Trophoblast cell (in vitro differentiated cells and primary cell): ENCODE results near the gene LOXL1.
A peak's percentile ranks its signal among the peaks of the same experiment; 100 is the strongest.

Source experiments
- DNase-seq, 2 donors: peaks; one replicate each; pipeline ENCODE4 v3.0.0-alpha.2; 2016
- H2AFZ ChIP-seq: 2 replicates; pipeline ENCODE4 v1.6.1; 2013; ENCODE audit warnings: low read length, moderate library complexity, mild to moderate bottlenecking; ENCODE audit not compliant: insufficient read depth, poor library complexity
- H2AK5ac ChIP-seq: 2 replicates; pipeline ENCODE4 v1.6.1; 2013; ENCODE audit warnings: mild to moderate bottlenecking, low read length
- H2BK120ac ChIP-seq: 2 replicates; pipeline ENCODE4 v1.6.1; 2013; ENCODE audit warnings: low read length, mild to moderate bottlenecking, moderate library complexity; ENCODE audit not compliant: insufficient read depth, poor library complexity
- H2BK12ac ChIP-seq: 2 replicates; pipeline ENCODE4 v1.6.1; 2013; ENCODE audit warnings: mild to moderate bottlenecking, low read length, moderate library complexity
- H2BK5ac ChIP-seq: 2 replicates; pipeline ENCODE4 v1.6.1; 2013; ENCODE audit warnings: low read length, low read depth, moderate library complexity, mild to moderate bottlenecking; ENCODE audit not compliant: poor library complexity
- H3K14ac ChIP-seq: 2 replicates; pipeline ENCODE4 v1.6.1; 2013; ENCODE audit warnings: mild to moderate bottlenecking, low read length
- H3K18ac ChIP-seq: 2 replicates; pipeline ENCODE4 v1.6.1; 2013; ENCODE audit warnings: mild to moderate bottlenecking, low read length
- H3K23ac ChIP-seq: 2 replicates; pipeline ENCODE4 v1.6.1; 2013; ENCODE audit warnings: low read length
- H3K27ac ChIP-seq: 2 replicates; pipeline ENCODE4 v1.5.1; 2013; ENCODE audit warnings: low read depth, mild to moderate bottlenecking, inconsistent platforms, low read length, moderate library complexity
- H3K27me3 ChIP-seq: 2 replicates; pipeline ENCODE4 v1.6.1; 2013; ENCODE audit warnings: inconsistent platforms, mild to moderate bottlenecking, low read length, moderate library complexity; ENCODE audit not compliant: insufficient read depth
- H3K36me3 ChIP-seq, 2 experiments: 1 replicate in 1 of 2; 2 replicates in 1 of 2; pipeline ENCODE4 v1.6.1; 2013; ENCODE audit warnings: low read length in 2 of 2, mild to moderate bottlenecking in 2 of 2, moderate library complexity in 1 of 2; ENCODE audit not compliant: insufficient read depth in 2 of 2, control insufficient read depth in 1 of 2
- H3K4ac ChIP-seq: 2 replicates; pipeline ENCODE4 v1.6.1; 2013; ENCODE audit warnings: low read depth, mild to moderate bottlenecking, low read length, moderate library complexity
- H3K4me1 ChIP-seq, 2 experiments: 1 replicate in 1 of 2; 2 replicates in 1 of 2; pipeline ENCODE4 v1.6.1; 2013; ENCODE audit warnings: low read length in 2 of 2, mild to moderate bottlenecking in 2 of 2, moderate library complexity in 1 of 2; ENCODE audit not compliant: insufficient read depth in 2 of 2, control insufficient read depth in 1 of 2
- H3K4me2 ChIP-seq: 2 replicates; pipeline ENCODE4 v1.6.1; 2013; ENCODE audit warnings: inconsistent platforms, mild to moderate bottlenecking, low read length, moderate library complexity
- H3K4me3 ChIP-seq: 2 replicates; pipeline ENCODE4 v1.5.1; 2013; ENCODE audit warnings: mild to moderate bottlenecking, low read depth, low read length, inconsistent platforms
- H3K79me1 ChIP-seq: one replicate; pipeline ENCODE4 v1.6.1; 2013; ENCODE audit warnings: low read length
- H3K79me2 ChIP-seq: 2 replicates; pipeline ENCODE4 v1.6.1; 2013; ENCODE audit warnings: low read length, mild to moderate bottlenecking; ENCODE audit not compliant: control insufficient read depth, insufficient read depth, poor library complexity
- H3K9ac ChIP-seq: 2 replicates; pipeline ENCODE4 v1.6.1; 2013; ENCODE audit warnings: mild to moderate bottlenecking, low read length
- H3K9me3 ChIP-seq: 2 replicates; pipeline ENCODE4 v1.6.1; 2013; ENCODE audit warnings: low read depth, mild to moderate bottlenecking, control low read depth, inconsistent platforms, low read length; ENCODE audit not compliant: insufficient read depth
- H4K12ac ChIP-seq: 2 replicates; pipeline ENCODE4 v1.6.1; 2013; ENCODE audit warnings: low read depth, mild to moderate bottlenecking, low read length, moderate library complexity
- H4K8ac ChIP-seq: 2 replicates; pipeline ENCODE4 v1.6.1; 2013; ENCODE audit warnings: low read depth, mild to moderate bottlenecking, low read length, moderate library complexity
- H4K91ac ChIP-seq: one replicate; pipeline ENCODE4 v1.6.1; 2013; ENCODE audit warnings: low read depth, mild to moderate bottlenecking, low read length, moderate library complexity
- WGBS: extraction: QIAGEN DNeasy Blood & Tissue Kit; methylation state at CpG from one replicate; pipeline ENCODE4 v1.1.7; 2013; ENCODE audit warnings: missing lambda C conversion rate; ENCODE audit not compliant: insufficient read length, insufficient coverage; ENCODE audit errors: extremely low coverage; 5-methylcytosine and 5-hydroxymethylcytosine counted together

LOXL1 gene

DNA sequence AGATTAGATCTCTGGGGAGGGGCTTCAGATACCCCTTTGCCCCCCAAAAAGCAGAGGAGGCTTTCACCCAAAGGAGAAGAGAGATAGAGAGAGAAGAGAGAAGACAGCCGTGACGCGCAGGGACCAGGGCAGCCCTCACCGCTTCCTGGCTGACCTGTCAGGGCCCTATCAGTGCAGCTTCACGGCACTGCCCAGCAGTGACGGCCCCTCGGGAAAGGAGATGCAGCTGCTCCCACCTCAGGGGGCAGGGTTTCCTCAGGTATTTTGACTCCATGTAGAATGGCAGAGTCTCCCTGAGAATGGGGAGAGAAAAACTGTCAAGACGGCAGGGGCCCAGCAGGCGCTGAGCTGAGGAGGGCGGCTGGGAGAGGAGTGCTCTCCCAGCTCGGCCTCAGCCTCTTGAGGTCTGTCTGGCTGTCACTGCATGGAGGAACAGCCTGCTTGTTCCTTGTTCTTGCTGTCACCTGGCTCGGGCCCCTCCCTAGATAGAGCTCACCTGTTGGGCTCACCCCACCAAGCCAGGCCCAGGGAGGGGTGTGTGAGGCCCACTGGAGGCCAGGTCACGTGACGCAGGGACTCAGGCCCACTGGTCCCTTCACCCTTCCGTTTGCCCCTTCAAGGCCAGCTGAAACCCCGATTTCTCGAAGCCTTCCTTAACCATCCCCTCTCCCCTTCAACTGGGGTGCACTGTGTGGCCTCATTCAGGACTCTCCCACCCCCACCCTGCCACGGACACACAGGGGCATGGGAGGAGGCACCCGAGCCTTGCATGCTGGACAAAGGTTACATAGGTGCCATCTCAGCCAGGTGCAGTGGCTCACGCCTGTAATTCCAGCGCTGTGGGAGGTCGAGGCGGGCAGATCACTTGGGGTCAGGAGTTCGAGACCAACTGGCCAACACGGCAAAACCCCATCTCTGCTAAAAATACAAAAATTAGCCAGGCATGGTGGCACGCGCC, 28.2 kb downstream of the LOXL1 start:
- H3K79me1 ChIP-seq = peaks cover 7% of the 10 kb centered on the region
- no CpG with 5 or more reads among the region's 27 CpGs for WGBS
- H3K4me1 ChIP-seq = peaks cover 7 to 8% of the 10 kb centered on the region in 2 experiments
- no peak overlapping the region for H4K8ac ChIP-seq
- H3K4me3 ChIP-seq = no peak overlapping the region
- no peak overlapping the region for H3K14ac ChIP-seq
- no peak overlapping the region for H2AFZ ChIP-seq
- no peak for DNase-seq
- no peak overlapping the region for H4K91ac ChIP-seq
- H3K23ac ChIP-seq = no peak overlapping the region
- H2AK5ac ChIP-seq = no peak overlapping the region
- no peak overlapping the region for H2BK5ac ChIP-seq
- H3K4ac ChIP-seq = no peak overlapping the region
- no peak overlapping the region for H3K4me2 ChIP-seq
- no peak overlapping the region for H3K18ac ChIP-seq
- H3K36me3 ChIP-seq = peaks cover 2 to 4% of the 10 kb centered on the region in 2 experiments
- no peaks in the 10 kb centered on the region for H3K79me2 ChIP-seq
- no peaks in the 10 kb centered on the region for H3K27me3 ChIP-seq
- no peak overlapping the region for H4K12ac ChIP-seq
- no peak overlapping the region for H2BK12ac ChIP-seq
- peaks cover 2% of the 10 kb centered on the region for H3K9me3 ChIP-seq
- H3K9ac ChIP-seq = no peak overlapping the region
- H2BK120ac ChIP-seq = no peak overlapping the region
- no peak overlapping the region for H3K27ac ChIP-seq

DNA sequence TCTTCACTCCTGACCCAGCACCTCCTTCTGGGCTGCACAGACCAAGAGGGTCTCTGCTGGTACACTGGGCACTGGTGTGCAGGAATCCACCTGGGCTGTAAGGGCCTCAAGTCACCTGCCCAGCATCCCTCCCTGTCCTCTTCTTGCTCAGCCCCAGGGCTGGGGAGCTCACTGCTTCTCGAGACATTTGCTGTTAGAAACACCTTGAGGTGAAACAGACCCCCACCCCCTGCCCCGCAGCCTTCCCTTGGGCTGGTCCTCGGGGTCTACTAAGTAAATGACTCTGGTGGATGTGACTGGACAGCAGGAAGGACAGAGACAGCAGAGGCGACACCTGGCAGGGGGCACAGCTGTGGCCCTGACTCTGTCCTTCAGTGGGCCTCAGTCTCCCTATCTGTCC, 29.1 kb downstream of the LOXL1 start:
- Histone ChIP-seq H3K4me1 (peaks cover 7 to 8% of the 10 kb centered on the region in 2 experiments), H3K4me2 (no peak overlapping the region), H3K36me3 (no peaks in the 10 kb centered on the region), H2BK5ac (no peak overlapping the region), H3K79me1 (peaks cover 7% of the 10 kb centered on the region), H2AK5ac (no peak overlapping the region), H4K8ac (no peak overlapping the region), H2BK12ac (no peak overlapping the region), H3K4ac (no peak overlapping the region), H3K27ac (no peak overlapping the region), H3K79me2 (no peaks in the 10 kb centered on the region), H2AFZ (no peak overlapping the region), H4K12ac (no peak overlapping the region), H3K27me3 (no peaks in the 10 kb centered on the region), H4K91ac (no peak overlapping the region), H3K9ac (no peak overlapping the region), H3K9me3 (peaks cover 2% of the 10 kb centered on the region), H3K14ac (no peak overlapping the region), H3K18ac (no peak overlapping the region), H2BK120ac (no peak overlapping the region), H3K23ac (no peak overlapping the region), H3K4me3 (no peak overlapping the region)
- no peak for DNase-seq
- WGBS = no CpG with 5 or more reads among the region's 4 CpGs

DNA sequence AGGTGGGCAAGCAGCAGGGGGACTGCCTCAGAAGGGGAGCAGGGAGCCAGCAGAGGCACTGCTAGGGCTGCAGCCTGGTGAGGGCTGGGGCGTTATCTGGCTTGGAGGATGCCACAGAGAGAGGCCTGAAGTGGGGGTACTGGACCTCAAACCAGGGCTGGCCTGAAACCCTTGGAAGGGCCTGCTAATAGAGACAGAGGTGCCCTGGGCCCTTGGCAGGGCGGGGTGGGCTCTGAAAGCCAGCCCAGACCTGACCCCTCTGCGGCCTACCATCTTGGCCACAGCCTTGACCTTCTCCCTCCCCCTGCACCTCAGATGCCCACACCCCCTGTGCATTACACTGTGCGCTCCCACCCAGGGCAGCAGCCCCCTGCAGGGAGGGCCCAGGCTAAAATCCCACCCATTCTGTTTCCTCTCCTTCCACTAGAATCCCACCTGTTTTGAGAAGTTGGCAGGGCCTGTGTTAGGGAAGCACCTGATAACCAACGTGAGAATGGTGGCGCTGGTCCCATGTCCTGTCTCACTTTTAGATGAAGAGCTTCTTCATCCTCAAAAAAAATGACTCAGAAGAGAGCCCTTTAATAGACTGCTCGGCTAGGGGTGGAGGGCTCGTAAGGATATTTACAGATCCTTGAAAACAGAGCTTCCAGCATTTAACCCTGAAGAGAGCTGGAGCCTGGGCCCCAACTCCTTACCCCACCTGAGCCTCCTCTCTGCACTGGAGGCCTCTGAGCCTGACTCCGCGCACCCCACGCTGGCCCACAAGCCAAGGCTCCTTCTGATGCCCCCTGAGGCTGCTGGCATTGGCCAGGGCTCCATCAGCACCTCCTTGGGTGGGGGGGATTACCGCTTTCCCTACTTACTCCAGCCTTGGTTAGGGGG, 29.8 kb downstream of the LOXL1 start:
- H2BK5ac ChIP-seq = no peak overlapping the region
- no peak overlapping the region for H3K27ac ChIP-seq
- peaks cover 7% of the 10 kb centered on the region for H3K79me1 ChIP-seq
- no peak for DNase-seq
- no peak overlapping the region for H3K9ac ChIP-seq
- no peaks in the 10 kb centered on the region for H3K36me3 ChIP-seq
- no peak overlapping the region for H2AK5ac ChIP-seq
- no peak overlapping the region for H4K91ac ChIP-seq
- H2BK120ac ChIP-seq = no peak overlapping the region
- H3K4ac ChIP-seq = no peak overlapping the region
- no peaks in the 10 kb centered on the region for H3K27me3 ChIP-seq
- no peak overlapping the region for H3K4me3 ChIP-seq
- H3K4me1 ChIP-seq = peaks cover 7 to 8% of the 10 kb centered on the region in 2 experiments
- H3K4me2 ChIP-seq = no peak overlapping the region
- H3K79me2 ChIP-seq = no peaks in the 10 kb centered on the region
- H2AFZ ChIP-seq = no peak overlapping the region
- peaks cover 2% of the 10 kb centered on the region for H3K9me3 ChIP-seq
- H3K18ac ChIP-seq = no peak overlapping the region
- no peak overlapping the region for H4K8ac ChIP-seq
- no CpG with 5 or more reads among the region's 12 CpGs for WGBS
- no peak overlapping the region for H3K14ac ChIP-seq
- no peak overlapping the region for H3K23ac ChIP-seq
- H2BK12ac ChIP-seq = no peak overlapping the region
- H4K12ac ChIP-seq = no peak overlapping the region

DNA sequence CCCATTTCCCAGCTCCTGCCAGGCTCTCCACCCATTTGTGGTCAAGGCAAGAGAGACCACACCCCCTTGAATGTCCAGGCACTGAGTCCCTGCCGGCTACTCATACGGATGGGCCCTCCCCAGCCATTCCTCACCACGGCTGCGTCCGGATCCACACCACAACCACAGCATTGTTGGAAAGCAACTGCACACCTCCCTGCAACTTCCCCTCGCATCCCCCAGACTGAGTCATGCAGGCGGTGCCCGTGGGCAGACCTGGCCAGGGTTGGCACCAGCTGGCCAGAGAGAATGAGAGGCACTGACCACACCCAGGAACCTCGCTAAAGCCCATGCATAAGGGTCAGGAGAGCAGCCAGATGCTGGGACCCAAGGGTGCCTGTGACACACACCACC, 30.5 kb downstream of the LOXL1 start:
- Histone ChIP-seq H4K91ac (no peak overlapping the region), H3K9me3 (peaks cover 2% of the 10 kb centered on the region), H3K4me3 (no peak overlapping the region), H4K8ac (no peak overlapping the region), H3K79me1 (peaks cover 3% of the 10 kb centered on the region), H3K36me3 (no peaks in the 10 kb centered on the region), H2AFZ (no peak overlapping the region), H2BK120ac (no peak overlapping the region), H2AK5ac (no peak overlapping the region), H3K79me2 (no peaks in the 10 kb centered on the region), H3K14ac (no peak overlapping the region), H3K4me1 (peaks cover 3 to 5% of the 10 kb centered on the region in 2 experiments), H3K27me3 (no peaks in the 10 kb centered on the region), H3K4ac (no peak overlapping the region), H3K23ac (no peak overlapping the region), H3K27ac (no peak overlapping the region), H3K18ac (no peak overlapping the region), H2BK5ac (no peak overlapping the region), H4K12ac (no peak overlapping the region), H3K9ac (peak overlapping the region; percentile 18), H2BK12ac (no peak overlapping the region), H3K4me2 (no peak overlapping the region)
- no CpG with 5 or more reads among the region's 9 CpGs for WGBS
- no peak for DNase-seq
